H1 (cell line): Measurements from ENCODE around the gene RGL2. TPM values are rescaled to one million over a fixed set of nuclear protein-coding genes. Genes with fewer than 3 reads are reported as not detected.

ENCODE experiments used
- CHD2 ChIP-seq: IDR thresholded peaks from 2 replicates; pipeline ENCODE4 v1.6.1; 2012; ENCODE audit warnings: low read length, improper control_type of control experiment
- polyA plus RNA-seq, 7 experiments: library from polyadenylated mRNA; depleted of rRNA in 3 of 7; stranded (reverse) in 5 of 7; unstranded in 2 of 7; fragments of >200 nt in 5 of 7; fragments of 200-250 nt in 2 of 7; gene quantifications; 1 replicate in 5 of 7; 2 replicates in 1 of 7; 4 replicates in 1 of 7; pipeline versions ENCODE4 v1.2.1 to v1.2.3, GENCODE V29; 2011 to 2013; ENCODE audit warnings: missing spikeins in 2 of 7, mixed read lengths in 2 of 7
- total RNA-seq: library from RNA; stranded (reverse); fragmentation: NEBNext Ultra II Directional; extraction: Animal tissue kit (Norgen Biotek cat#: 25700); gene quantifications from 2 replicates; pipeline ENCODE4 v1.2.1, GENCODE V29; 2021

The RGL2 gene
- total and polyA plus RNA-seq, 2 of the 8 experiments (the other 6 are each of a cell fraction or from before 2014, with no cell fraction given): 58.1 to 80.3 TPM

- TF ChIP-seq CHD2: no peak
Observed at GRCh38 chr6:33288141-33288920, 10.4 kb downstream of the RGL2 start (continued).
